ENCODE results near the gene TRIM67.

The TRIM67 gene

GRCh38 chr1:231159202-231159962, 2.5 kb upstream of the TRIM67 start:
- no peak for DNase-seq

- DNase-seq = no peak
Measured at GRCh38 chr1:231159963-231160761, 1.7 kb upstream of the TRIM67 start.

DNA sequence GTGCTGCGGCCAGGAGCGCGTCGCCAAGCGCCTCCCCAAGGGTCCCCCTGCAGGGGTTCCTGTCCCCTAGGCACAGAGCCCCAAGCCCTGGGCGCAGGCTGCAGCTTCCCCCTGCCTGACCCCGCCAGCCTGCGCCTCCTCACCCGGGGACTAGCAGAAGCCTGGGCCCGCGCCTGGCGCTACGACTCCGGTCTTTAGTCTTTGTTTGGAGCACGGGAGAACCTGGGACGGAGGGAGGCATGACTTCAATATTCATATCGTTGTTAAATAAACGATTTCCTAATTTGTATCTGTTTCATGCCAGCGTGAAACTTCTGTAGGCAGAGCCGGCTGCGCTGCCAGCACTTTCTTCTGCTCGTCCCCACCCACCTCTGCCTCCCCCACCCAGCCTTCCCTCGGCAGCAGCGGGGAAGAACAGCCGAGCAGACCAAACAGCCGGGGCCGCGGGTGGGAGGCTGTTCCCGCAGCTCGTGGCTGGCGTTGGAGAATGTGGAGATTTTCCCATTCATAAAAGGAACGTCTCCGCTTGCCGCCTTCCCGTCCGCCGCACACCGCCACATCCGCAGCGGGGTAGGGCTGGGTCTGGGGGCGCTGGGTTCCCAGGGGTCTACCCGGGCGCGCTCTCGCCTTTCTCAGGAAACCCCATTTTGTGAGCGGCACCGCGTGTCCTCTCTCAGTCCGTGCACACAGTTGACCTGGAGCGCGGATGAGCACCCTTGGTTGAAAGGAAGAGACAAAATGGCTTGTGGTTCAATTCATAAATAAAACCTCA, 777 bp upstream of the TRIM67 start:
- DNase-seq = no peak

GRCh38 chr1:231162297-231162969, 575 bp downstream of the TRIM67 start:
- peak; percentile 7 for DNase-seq

- DNase-seq = no peak
Measured at GRCh38 chr1:231162970-231163829, 1.3 kb downstream of the TRIM67 start.

DNA sequence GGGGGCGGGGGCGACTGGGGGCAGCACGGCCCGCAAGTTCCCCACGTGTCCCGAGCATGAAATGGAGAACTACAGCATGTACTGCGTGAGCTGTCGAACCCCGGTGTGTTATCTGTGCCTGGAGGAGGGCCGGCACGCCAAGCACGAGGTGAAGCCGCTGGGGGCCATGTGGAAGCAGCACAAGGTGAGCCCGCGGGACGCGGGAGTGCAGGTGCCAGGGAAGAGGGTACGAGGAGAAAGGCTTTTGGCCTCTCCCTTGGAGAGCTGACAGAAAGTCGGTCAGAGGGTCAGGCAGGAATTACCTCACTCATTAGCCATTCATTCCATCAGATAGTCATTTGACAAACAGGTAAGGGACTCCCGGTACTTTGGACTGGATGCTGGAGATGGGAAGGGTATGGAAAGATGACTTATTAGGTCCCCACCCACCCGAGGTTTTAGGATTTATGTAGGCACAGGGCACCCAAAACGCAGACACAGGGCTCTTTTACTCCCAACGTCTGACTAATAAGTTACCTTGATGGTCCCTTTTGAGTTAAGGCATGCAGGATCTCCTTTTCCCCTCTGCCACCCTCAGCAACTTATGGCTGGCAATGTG, 2.1 kb downstream of the TRIM67 start:
- no peak for DNase-seq

DNA sequence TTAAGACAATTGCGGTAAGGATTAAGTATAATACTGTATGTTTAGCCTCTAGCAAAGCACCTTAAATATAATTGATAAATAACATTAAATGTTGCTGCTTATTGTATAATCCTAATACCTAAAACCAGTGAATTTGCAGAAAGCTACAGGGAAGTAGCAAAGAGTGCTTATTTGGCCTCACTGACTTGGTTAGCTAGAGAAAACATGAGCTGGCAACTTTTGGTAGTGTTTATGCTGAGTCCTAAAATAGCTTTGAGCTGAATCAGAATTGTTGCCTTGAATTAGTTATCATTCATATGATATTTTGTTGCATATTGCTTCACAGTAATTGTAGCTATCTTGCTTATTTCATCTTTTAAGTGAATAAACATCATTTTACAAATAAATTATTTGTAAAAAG, 3.5 kb downstream of the TRIM67 start:
- DNase-seq = no peak

DNA sequence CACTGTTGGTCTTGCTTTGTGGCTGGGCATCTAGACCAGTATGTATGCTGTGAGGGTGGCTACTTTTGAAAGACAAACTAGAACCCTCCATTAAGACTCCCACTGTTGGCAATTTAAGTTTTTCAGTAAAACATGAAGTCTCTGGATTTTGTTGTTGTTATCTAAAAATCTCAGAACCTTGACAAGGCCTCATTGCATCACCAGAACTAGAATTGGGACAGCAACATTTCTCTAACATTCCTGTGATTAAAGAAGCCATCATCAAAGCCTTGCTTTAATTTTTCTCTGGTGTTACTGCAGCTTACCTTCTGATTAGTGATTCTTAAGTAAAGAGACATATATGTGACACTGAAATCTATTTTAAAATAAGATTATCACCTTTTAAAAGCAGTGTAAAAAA, 4.5 kb downstream of the TRIM67 start:
- no peak for DNase-seq

DNA sequence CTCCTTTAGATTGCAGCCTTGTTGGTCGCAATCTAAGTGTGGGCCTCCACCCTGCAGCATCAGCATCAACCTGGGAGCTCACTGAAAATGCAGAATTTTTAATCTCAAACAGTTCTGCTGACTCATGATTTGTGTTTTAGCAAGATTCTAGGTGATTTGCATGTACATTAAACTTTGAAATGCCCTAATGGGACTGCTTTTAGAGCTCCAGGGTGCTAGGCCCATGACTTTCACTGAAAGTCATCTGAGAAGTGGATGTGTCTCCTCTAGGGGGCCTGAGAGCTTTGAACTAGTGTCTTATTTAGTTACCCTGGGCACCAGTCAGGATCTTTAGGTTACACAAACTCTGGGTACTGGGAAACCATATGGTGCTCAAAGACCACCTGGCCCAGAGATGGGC, 9.0 kb downstream of the TRIM67 start:
- DNase-seq = no peak

GRCh38 chr1:231171623-231172197, 9.9 kb downstream of the TRIM67 start:
- no peak for DNase-seq

- no peak for DNase-seq
Measured at GRCh38 chr1:231172411-231172810, 10.6 kb downstream of the TRIM67 start.

DNA sequence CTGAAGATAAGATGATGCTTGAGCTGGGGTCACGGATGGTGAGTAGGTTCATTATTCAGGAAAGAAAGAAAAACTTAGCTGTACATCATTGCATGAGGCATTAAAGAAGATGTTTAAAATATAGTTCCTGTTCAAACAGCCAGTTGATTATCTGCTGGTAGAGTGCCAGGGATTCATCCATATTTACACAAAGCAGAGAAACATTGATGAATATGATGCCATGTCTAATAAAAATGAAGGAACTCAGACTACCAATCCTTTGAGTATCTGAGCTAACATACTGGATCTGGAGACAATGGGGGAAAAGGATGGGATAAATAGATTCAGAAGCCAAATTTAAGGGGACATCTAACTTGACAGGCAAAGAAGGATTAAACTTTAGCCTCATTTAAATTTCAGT, 14.6 kb downstream of the TRIM67 start:
- DNase-seq = no peak

DNA sequence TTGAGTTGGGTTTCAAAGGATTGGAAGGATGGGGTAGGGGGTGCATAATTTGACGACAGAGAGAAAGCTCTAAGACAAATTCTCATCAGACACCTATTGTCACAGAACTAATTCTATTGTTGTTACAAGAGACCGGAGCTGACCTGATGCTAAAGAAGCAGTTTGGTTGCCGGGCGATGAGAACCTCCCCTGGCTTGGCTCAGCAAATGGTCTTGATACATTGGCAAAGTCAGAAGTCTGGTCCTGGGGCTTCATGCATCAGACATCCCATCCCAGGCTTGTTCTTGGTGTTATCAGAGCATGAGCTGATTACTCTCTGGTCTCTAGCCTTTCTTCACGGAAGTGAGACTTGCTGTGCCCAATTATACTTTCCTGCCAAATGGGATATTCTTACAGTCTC, 15.4 kb downstream of the TRIM67 start:
- DNase-seq = no peak

- DNase-seq = no peak
Measured at GRCh38 chr1:231177936-231178335, 16.1 kb downstream of the TRIM67 start.

- no peak for DNase-seq
Measured at GRCh38 chr1:231178970-231179369, 17.1 kb downstream of the TRIM67 start.

DNA sequence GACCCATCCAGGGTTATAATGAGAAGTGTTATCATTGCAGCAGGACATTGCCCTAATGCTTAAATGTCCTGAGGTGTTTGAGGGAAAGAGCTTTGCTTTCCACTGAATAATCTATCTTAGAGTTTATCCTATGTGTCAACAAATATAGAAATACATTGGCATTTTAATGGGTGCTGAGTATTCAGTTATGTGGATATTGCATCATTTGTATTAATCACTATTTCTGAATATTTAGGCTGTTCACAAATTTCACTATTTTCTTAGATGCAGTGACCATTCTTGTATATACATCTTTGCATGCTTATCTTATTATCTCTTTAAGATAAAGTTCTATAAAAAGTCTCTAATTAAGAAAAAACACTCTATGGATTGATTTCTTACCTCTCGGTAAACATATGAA, 18.2 kb downstream of the TRIM67 start:
- DNase-seq = no peak

GRCh38 chr1:231181271-231181670, 19.4 kb downstream of the TRIM67 start:
- no peak for DNase-seq

DNA sequence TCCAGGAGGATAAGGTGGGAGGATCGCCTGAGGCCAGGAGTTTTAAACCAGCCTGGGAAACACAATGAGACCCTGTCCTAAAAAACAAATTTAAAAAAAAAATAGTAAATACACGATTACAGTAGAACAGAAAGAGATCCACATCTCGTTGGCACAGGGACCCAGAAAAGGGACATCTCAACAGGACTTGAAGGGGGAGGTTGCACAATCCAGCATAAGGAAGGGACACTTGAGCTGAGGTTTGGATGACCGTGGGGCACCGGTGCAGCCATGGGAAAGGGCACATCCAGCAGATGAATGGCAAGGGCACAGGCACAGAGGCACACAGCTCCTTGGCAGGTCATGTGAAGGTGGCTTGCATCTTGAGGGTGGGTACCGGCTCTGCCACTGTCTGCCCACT, 20.5 kb downstream of the TRIM67 start:
- DNase-seq = no peak

DNA sequence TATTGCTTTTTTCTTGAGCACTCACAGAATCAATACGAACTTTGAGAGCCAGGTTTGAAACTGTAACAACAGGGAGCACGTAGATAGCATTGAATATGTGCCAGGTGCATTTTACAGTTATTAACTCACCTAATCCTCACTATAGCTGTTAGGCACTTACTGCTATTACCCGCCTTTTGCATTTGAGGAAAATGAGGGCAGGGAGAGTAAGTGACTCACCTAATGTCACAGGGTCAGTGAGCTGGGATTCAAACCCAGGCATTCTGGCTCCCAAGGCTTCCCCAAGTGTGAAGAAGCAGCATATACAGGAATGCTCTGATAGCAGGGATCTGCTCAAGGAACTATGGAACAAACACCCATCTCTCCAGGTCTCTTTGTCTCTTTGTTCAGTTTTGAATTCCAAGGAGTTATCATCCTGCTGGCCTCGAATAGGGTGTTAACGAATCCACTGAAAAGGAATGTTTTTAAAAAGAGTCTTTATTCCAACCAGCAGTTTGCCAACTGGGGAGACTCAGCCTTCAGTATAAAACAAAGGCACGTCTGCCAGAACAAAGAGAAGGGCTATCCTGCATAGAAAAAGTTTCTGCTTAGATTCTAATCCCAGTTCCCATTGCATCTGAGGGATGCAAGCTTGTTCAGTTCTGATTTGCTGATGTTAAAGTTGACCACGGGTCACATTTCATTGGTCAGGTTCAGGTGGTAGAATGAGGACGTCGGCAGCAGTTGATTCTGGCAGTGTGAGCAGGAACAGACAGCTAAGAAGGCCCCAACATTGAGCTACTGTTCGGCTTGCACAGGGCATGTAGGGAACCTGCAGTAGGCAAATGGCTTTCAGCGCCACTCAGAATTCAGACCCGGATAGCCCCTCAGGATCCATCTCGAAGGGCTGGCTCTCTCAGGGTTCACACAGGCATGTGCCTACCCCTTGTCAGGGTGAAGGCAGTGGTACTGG, 22.1 kb downstream of the TRIM67 start:
- no peak for DNase-seq

DNA sequence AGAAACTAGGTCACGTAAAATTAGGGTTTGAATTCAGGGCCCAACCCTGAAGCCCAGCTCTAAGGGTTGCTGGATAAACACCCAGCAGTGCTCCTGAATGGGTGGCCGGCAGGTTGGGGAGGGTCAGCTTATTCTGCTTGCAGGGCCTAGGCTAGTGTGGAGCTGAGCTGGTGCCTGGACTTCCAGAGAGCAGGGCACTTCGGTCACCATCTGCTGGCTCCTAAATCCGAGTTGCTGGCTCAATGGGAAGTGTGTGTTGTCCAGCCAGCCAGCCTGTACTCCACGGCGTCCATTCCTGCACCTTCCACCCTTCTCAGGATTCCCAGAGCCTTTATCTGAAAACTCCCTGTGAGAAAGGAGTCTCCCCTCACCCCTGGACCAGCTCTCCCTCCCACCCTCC, 23.0 kb downstream of the TRIM67 start:
- DNase-seq = no peak
